HG03469 (cell line): ENCODE data around the gene TRAPPC3.
"Not testable (repeated sequence)": the region's sequence is repeated elsewhere in the genome, so short reads cannot be mapped to it uniquely, and the experiment has no call there.

Experiments used
- ATAC-seq: cut with Tn5 transposase; IDR thresholded peaks from one replicate; pipeline ENCODE4 v1.9.1; 2021; ENCODE audit warnings: mild to moderate bottlenecking, moderate library complexity, moderate number of reproducible peaks; ENCODE audit not compliant: unreplicated experiment

TRAPPC3 gene

DNA sequence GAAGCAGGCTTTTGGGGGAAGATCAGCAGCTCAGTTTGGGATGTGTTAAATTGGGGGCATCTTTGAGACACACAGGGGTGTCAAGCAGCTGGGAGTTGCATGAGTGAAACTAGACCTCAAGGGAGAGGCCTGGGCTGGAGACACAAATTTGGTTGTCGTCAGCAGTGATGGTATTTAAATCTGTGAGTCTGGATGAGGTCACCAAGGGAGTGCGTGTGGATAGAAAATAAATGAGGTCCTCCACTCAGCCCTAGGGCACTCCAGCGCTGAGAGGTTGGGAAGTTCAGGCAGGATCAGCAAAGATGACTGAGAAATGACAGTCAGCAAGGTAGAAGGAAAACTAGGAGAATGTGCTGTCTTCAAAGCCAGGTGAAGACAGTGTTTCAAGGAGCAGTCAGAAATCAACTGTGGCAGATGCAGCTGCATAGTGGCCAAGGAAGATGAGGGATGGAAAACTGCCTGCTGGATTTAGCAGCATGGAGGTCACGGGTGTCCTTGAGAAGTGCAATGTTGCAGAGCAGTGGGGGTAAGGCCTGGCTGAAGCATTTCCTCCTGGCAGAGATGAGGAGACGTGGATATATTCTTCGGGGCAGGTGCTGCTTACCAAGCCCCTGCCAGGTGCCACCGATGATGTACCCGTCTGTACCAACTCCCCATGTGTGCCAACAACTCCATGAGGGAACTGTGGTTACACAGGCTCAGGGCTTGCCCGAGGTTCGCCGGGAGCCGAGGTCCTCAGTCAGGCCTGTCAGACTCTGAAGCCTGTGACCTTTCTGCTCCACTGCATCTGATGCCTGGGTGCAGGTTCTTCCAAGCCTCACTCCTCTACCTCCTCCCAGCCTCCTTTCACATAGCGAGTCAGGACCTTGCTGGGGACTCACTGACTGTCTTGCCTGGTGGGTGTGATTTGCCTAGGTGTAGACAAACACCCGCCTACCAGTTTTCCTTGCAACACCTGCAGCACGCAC is 17.9 kb upstream of the TRAPPC3 start:
- ATAC-seq = no peak

GRCh38 chr1:36166136-36166535 is 16.9 kb upstream of the TRAPPC3 start:
- no peak for ATAC-seq

- ATAC-seq = no peak
Observed at GRCh38 chr1:36165145-36165544, 15.9 kb upstream of the TRAPPC3 start.

- ATAC-seq = no peak
Observed at GRCh38 chr1:36164361-36164760, 15.1 kb upstream of the TRAPPC3 start.

DNA sequence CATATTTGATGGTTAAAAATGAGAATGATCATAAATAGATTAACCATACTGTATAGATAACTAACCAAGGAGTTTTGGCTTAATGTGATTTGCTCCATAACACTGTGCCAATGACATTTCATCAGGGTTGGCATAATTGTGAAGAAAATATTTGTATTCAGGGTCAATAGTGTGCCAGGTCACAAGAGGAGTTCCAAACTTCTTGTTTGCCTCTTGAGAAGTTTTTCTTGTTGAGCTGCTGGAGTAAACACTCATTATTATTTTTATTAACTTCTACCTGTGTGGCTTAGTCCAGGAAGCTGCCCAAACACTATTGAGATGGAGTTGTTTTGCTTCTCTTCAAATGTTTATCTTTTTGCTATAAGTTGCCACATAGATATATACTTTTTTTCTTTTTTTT is 14.1 kb upstream of the TRAPPC3 start:
- no peak for ATAC-seq

DNA sequence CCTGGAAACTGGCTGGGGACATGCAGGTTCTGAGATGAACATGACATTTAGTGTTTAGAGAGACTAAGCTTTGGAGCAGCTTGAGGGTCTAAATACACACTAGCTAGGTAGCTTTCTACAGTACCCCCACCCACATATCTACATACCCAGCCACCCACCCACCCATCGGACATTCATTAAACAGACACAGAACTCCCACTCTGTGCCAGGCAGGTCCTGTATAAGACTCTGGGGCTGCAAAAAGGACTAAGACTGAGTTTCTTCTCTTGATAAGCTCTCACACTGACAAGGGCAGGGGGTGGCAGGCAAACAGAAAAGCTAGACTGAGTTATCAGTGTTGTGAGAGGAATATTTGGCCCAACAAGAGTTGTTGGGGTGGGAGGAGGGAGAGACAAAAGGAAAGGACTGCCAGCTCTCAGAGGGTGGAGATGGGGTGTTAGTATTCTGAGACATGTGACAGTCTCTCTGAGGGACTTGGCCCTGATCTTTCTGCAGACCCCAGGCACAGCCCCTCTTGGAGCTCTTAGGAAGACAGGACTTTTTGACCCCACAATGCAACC is 13.5 kb upstream of the TRAPPC3 start:
- ATAC-seq = no peak

DNA sequence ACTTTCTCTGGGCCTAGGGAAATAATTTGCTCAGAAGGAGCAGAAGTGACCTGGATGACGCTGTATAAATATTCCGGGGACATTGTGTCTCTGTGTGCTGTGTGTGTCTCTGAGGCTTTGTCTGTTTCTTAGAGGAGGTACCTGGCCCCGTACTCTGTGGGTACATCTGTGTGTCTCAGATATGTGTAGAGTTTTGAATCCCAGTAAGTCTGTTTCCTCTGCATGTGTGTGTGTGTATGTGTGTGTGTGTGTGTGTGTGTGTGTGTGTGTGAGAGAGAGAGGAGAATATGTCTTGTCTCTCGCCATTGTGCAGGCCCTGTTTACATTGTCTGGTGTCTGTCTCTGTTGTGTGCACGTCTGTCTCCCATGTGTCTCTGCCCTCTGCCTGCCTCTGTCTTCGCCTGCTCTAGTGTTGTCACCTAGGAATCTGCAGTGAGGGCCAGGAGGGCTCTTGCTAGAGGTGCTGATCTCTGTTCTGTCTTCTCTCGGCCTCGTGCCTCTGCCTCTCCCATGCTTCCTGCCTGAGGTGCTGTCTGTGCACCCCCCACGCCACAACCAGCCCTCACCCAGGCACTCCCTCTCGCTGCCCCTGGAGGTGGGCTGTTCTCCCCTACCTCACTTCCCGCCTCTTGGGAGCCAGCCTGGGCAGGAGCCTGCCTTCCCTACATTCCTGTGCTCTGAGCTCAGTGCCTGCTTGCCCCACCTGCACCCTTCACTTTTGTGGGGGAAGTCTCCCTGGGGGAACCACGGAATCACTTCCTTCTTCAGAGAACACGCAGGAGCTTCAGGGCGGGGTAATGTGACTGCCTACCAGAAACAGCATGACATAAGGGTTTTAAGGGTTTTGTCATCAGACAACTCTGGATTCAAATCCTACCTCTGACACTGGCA is 12.6 kb upstream of the TRAPPC3 start:
- no peak for ATAC-seq

GRCh38 chr1:36160949-36161485 is 11.7 kb upstream of the TRAPPC3 start:
- ATAC-seq = no peak

DNA sequence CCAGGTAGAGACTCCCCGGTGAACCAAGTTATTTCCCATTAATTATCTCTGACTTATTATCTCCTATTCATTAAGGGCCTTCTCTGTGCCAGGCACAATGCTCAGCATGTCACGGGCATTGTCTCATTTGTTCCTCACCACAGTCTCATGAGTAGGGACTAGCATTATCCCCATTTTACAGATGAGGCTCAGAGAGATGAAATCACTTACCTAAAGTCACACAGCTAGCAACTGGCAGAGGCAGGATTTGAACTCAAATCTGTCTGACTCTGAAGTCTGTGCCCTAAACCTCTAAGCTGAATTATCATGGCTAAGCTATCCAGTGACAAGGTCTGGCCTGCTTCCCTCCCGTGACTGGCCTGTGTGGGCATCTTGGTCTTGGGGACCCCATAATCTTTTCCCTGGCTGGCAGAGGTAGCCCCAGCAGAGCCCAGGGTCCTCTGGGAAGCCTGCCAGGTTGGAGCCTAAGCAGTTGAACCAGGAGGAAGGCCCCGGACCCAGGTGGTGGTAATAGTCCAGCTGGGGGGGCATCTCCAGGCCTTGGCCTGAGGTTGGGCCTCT is 11.2 kb upstream of the TRAPPC3 start:
- no peak for ATAC-seq

GRCh38 chr1:36159614-36160387 is 10.5 kb upstream of the TRAPPC3 start:
- ATAC-seq = no peak

GRCh38 chr1:36158827-36159252 is 9.6 kb upstream of the TRAPPC3 start:
- ATAC-seq = not testable (repeated sequence)

GRCh38 chr1:36157973-36158826 is 8.9 kb upstream of the TRAPPC3 start:
- no peak for ATAC-seq

DNA sequence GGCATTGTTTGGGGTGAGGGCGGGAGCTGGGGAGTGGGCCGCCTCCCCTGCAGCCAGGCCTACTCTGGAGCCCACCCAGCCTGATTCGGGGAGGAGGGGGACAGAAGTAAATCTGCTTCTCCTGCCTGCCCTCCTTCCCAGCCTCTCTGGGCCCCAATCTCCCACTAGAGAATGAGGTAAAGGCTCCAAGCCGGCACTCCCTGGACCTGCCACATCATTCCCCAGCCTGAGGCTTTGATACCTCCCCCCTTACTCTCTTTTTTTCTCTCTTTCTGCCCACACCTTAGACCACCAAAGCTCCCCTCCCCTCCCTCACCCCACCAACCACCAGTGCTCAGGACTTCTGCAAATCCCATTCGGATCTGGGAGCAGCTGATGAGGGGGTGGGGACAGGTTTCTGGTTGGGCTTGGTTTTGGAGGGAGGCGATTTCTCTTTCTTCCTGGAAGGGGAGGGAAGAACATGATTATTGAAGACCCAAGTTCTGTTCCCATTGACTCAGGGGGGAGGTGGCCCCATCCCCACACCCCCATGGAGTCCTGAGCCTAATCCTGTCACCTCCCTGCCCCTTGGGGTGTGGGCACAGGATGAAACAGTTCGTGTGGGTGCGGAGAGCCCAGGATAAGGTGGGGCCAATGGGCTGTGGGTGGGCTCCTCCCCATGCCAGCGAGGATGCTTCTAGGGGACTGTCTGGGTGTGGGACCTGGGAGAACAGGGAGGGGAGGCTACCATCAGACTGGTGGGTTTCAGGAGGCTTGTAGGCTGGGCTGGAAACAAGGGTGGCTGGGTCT is 8.0 kb upstream of the TRAPPC3 start:
- ATAC-seq = no peak

GRCh38 chr1:36156329-36157114 is 7.2 kb upstream of the TRAPPC3 start:
- no peak for ATAC-seq

DNA sequence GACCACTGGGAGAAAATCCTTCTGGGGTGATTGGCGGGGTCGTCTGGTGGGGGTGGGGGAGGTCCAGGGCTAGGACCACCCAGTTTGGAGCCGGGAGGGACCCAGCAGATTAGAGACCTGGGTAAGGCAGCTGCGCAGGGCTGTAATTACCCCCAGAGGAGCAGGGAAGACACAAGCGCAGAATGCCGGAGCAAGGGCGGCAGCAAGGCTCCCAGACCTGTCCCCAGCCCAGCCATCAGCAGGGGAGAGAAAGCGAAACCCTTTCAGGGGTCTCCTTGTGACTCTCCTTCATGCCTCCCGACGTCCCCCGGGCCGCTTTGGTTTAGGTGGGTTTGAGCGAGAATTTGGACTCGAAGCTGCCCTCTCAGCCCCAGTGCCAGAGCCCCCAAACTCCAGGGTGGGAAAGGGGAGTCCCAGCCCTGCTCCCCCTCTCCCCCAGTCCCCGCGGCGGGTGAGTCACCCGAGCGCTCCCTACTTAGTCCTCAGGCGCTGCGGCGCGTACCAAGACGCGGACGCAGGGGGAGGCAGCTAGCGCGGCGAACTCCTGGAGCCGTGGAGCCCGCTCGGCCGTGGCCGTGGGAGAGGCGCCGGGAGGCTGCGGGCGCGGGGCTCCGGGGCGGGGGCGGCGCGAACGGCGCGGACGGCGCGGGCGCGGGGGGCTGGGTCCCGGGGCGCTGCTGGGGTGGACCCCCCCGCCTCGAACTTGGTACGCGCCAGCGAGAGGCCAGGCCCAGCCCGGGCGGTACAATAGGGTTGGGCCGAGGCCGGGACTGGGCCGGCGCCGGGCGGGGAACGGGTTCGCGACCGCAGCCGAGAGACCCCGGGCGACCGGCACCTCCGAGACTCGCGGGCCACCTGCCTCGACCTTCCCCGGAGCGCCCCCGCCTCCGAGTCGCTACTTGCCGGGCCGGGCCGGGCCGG is 6.4 kb upstream of the TRAPPC3 start, which contains the start of gene MAP7D1:
TSS of gene MAP7D1 (plus strand) at position 753 of the 921 bp plus-strand sequence. CDS start 258 bp downstream, outside the sequence.
- ATAC-seq = no peak

DNA sequence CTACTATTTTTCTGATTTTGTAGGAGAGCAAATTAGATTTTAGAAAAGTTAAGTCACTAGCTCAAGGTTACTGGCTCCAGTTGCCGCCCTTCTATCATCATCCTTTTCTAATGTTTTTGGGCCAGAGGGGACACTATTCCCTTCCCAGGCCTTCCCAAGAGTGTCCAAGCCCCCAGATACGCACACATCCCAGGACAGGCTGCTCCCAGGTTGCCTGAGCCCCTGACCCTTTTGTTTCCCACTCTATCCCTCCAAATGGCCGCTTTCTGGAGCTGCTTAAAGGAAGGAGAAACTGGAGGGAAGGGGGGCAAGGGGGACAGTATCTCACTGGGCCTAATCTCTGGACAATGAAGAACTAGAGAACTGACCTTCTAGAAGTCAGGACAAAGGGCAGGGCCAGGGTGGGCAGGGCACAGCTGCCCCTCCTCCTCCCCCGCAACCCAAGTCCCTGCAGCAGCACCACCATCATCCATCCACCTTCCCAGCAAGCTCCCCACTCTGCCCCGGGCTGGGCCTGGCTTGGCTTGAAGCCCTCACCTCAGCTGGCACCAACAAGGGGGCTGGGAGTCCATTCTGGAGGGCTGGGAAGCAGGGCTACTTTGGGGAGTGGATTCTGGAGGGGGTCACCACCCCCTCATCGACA is 5.6 kb upstream of the TRAPPC3 start:
- ATAC-seq = no peak
